ENCODE data around the gene ALDOA. TPM values are rescaled to one million over a fixed set of nuclear protein-coding genes. Genes with fewer than 3 reads are reported as not detected.

Gene ALDOA
- total and polyA plus RNA-seq, 10 of the 15 experiments (the other 5 are each of a cell fraction or from before 2014, with no cell fraction given) = 218 to 2,339 (median 1,095) TPM

- TF ChIP-seq ZBTB4 (CRISPR knock-in tag; IDR thresholded peaks at IDR 0.05) (no peak), PAX5 (IDR thresholded peaks at IDR 0.05; ENCODE audit: borderline replicate concordance, low read depth, low read length) (peak; percentile 45; the same call in 1 of the 2 replicates), SMAD5 (IDR thresholded peaks at IDR 0.05; ENCODE audit: low read depth) (no peak), SRF (IDR thresholded peaks at IDR 0.05; ENCODE audit: low read depth in 2 of 2, low read length in 2 of 2) (peak in 1 of 2 experiments; percentile 65; a peak in 2 of 4 replicates), IRF3 (IDR thresholded peaks at IDR 0.05) (no peak), HDGF (IDR thresholded peaks at IDR 0.05) (no peak), RUNX3 (IDR thresholded peaks at IDR 0.05; ENCODE audit: low read length) (peak; percentile 79), STAT3 (IDR thresholded peaks at IDR 0.05; ENCODE audit: low read depth, low read length) (no peak), NRF1 (conservative IDR thresholded peaks at IDR 0.05; ENCODE audit: low read depth, low read length) (no peak), FOXK2 (IDR thresholded peaks at IDR 0.05) (no peak)
Observed at GRCh38 chr16:30033270-30033669, 32.3 kb upstream of the ALDOA start (continued).

All from GM12878 (cell line).